ENCODE measurements around the gene REEP1.

- TF ChIP-seq CTCF (IDR thresholded peaks at IDR 0.05; ENCODE audit: low read length) (no peak), EZH2 (IDR thresholded peaks at IDR 0.05; ENCODE audit: borderline replicate concordance, low read length) (no peak)
Measured at GRCh38 chr2:86341470-86341869, 4.0 kb upstream of the REEP1 start.
